ENCODE measurements around the gene BID.

The BID gene

GRCh38 chr22:17777005-17777716, 2.9 kb upstream of the BID start:
- DNase-seq (ENCODE audit: low read depth) = no peak
- no peak for TF ChIP-seq CTCF (IDR thresholded peaks at IDR 0.05; ENCODE audit: control insufficient read depth, insufficient read depth, low read depth, low read length, missing control alignments)

GRCh38 chr22:17775781-17776465, 1.7 kb upstream of the BID start:
- TF ChIP-seq CTCF (IDR thresholded peaks at IDR 0.05; ENCODE audit: control insufficient read depth, insufficient read depth, low read depth, low read length, missing control alignments) = no peak
- H3K4me3 ChIP-seq (ENCODE audit: control insufficient read depth, low read depth, low read length) = no peak overlapping the region
- DNase-seq (ENCODE audit: low read depth) = no peak

More at GRCh38 chr22:17777005-17777716, 2.9 kb upstream of the BID start:
- no peak overlapping the region for H3K4me3 ChIP-seq (ENCODE audit: control insufficient read depth, low read depth, low read length)

- no peak for DNase-seq (ENCODE audit: low read depth)
- no peak for TF ChIP-seq CTCF (IDR thresholded peaks at IDR 0.05; ENCODE audit: control insufficient read depth, insufficient read depth, low read depth, low read length, missing control alignments)
- peak overlapping the region; percentile 78 for H3K4me3 ChIP-seq (ENCODE audit: control insufficient read depth, low read depth, low read length)
These were observed 837 bp upstream of the BID start for GRCh38 chr22:17774926-17775685.

- DNase-seq (ENCODE audit: low read depth) = no peak
- H3K4me3 ChIP-seq (ENCODE audit: control insufficient read depth, low read depth, low read length) = peak overlapping the region; percentile 78
- no peak for TF ChIP-seq CTCF (IDR thresholded peaks at IDR 0.05; ENCODE audit: control insufficient read depth, insufficient read depth, low read depth, low read length, missing control alignments)
These were observed 563 bp downstream of the BID start for GRCh38 chr22:17773606-17774205.

GRCh38 chr22:17772958-17773605, 1.2 kb downstream of the BID start:
- H3K4me3 ChIP-seq (ENCODE audit: control insufficient read depth, low read depth, low read length) = peak overlapping the region; percentile 78
- no peak for TF ChIP-seq CTCF (IDR thresholded peaks at IDR 0.05; ENCODE audit: control insufficient read depth, insufficient read depth, low read depth, low read length, missing control alignments)
- peak; percentile 8 for DNase-seq (ENCODE audit: low read depth)
